ENCODE results near the gene MGAT4C. TPM values are rescaled to one million over a fixed set of nuclear protein-coding genes. Genes with fewer than 3 reads are reported as not detected.
"Not testable (repeated sequence)": the region's sequence is repeated elsewhere in the genome, so short reads cannot be mapped to it uniquely, and the experiment has no call there.

The MGAT4C gene
- total and polyA plus RNA-seq, 12 donors: under 0.01 to 8.3 (median 0.94) TPM

DNA sequence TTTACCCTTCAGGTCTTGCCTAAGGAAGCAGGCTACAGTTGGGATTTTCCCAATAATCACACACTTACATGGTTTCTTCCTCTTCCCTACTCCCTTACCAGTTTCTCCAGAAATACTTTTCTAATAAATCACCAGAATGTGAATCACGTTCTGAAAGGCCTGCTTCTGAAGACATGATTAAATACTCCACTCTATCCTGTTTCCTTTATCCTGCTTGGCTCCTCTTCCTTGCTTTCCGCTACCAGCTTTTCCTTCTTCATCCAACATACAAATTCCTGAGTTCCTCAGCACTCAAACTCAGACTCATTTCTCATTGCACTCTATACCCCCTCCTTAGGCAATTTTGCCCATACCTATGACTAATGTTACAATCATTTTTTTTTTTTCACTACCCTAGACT lies 118.3 kb downstream of the MGAT4C start:
- no peak for DNase-seq
- TF ChIP-seq, protein P1, sequence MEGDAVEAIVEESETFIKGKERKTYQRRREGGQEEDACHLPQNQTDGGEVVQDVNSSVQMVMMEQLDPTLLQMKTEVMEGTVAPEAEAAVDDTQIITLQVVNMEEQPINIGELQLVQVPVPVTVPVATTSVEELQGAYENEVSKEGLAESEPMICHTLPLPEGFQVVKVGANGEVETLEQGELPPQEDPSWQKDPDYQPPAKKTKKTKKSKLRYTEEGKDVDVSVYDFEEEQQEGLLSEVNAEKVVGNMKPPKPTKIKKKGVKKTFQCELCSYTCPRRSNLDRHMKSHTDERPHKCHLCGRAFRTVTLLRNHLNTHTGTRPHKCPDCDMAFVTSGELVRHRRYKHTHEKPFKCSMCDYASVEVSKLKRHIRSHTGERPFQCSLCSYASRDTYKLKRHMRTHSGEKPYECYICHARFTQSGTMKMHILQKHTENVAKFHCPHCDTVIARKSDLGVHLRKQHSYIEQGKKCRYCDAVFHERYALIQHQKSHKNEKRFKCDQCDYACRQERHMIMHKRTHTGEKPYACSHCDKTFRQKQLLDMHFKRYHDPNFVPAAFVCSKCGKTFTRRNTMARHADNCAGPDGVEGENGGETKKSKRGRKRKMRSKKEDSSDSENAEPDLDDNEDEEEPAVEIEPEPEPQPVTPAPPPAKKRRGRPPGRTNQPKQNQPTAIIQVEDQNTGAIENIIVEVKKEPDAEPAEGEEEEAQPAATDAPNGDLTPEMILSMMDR (IDR thresholded peaks at IDR 0.05): no peak
- no peak for TF ChIP-seq POLR2A (IDR thresholded peaks at IDR 0.05)
- Histone ChIP-seq H3K36me3 (replicated peaks in 1 of 2) (no peaks in the 10 kb centered on the region), H3K9me3 (replicated peaks in 1 of 3) (no peaks in the 10 kb centered on the region), H3K27ac (no peak overlapping the region), H3K4me3 (no peak overlapping the region), H3K4me1 (replicated peaks in 1 of 2) (no peaks in the 10 kb centered on the region), H3K27me3 (no peaks in the 10 kb centered on the region)
- intact Hi-C loops (cut with DNase I): no loop called here
- WGBS, 4 donors: 42 to 51% (median 48%) methylated on average over 2 of the region's 2 CpGs

DNA sequence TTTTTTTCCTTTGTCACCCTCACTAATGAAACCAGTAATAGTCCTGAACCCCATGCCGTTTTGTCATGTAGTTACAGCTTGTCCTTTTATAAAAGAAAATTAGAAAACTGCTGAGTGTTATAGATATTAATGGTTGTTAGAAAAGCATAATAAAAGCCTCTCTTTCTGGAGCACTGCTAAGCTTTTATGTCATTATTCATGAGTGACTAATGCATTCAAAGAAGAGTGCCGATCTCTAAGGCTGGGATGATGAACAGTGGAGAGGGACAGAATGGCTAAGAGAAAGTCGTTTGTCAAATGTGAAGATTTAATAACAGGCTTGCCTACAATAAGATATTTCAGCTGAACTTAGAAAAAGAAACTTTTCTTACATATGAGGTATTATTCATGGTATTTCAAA lies 121.6 kb downstream of the MGAT4C start:
- H3K27me3 ChIP-seq: no peaks in the 10 kb centered on the region
- no peak for DNase-seq
- intact Hi-C loops (cut with DNase I): no loop called here
- no peak overlapping the region for H3K27ac ChIP-seq
- H3K36me3 ChIP-seq (replicated peaks in 1 of 2): no peaks in the 10 kb centered on the region
- 37 to 47% (median 43%) methylated on average over 3 of the region's 3 CpGs for WGBS, 4 donors
- no peaks in the 10 kb centered on the region for H3K9me3 ChIP-seq (replicated peaks in 1 of 3)
- no peaks in the 10 kb centered on the region for H3K4me1 ChIP-seq (replicated peaks in 1 of 2)
- TF ChIP-seq POLR2A (IDR thresholded peaks at IDR 0.05): no peak
- TF ChIP-seq, protein P1 (IDR thresholded peaks at IDR 0.05): no peak
- no peak overlapping the region for H3K4me3 ChIP-seq

DNA sequence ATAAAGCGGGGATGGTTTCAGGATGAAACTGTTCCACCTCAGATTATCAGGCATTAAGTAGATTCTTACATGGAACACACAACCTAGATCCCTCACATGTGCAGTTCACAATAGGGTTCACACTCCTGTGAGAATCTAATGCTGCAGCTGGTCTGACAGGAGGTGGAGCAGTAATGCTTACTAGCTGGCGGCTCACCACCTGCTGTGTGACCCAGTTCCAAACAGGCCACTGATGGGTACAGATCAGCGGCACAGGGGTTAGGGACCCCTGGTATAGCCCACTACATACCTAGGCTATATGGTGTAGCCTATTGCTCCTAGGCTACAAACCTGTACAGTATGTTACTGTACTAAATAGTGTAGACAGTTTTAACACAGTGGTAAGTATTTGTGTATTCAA lies 129.3 kb downstream of the MGAT4C start:
- intact Hi-C loops (cut with DNase I); DNase-seq: not testable (repeated sequence)

DNA sequence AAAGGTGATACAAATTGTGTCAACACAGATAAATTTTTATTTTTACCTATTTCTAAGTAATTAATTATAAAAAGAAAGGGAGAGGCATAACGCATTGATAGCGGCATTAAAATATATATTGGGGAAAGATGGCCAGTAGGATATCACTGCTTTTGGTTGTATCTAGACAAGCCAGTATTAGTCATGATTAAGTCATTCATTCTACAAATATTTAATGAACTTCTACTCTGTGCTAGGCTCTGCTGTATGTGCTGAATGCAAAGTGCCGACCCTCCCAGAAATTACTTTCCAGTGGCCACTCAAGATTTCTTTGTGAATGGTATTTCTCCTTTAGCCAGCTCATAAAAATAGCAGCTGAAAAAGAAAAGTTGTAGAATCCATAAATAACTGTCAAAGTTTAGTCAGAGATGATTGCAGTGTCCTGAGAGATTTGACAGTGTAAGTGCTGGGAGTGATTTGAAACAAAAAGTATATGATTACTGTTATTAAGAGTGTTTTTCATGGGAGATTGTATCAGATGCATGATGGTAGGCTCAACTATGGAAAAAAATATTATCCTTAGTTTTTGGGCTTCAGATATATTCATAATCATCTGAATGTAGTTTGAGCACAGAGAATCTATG lies 133.2 kb downstream of the MGAT4C start:
- whole genome bisulfite sequencing, 4 donors: 52 to 81% (median 72%) methylated on average over 3 of the region's 3 CpGs
- Histone ChIP-seq H3K9me3 (replicated peaks in 1 of 3) (no peaks in the 10 kb centered on the region), H3K27ac (no peak overlapping the region), H3K36me3 (replicated peaks in 1 of 2) (no peaks in the 10 kb centered on the region), H3K4me3 (no peak overlapping the region), H3K27me3 (no peaks in the 10 kb centered on the region), H3K4me1 (replicated peaks in 1 of 2) (no peaks in the 10 kb centered on the region)
- DNase-seq: no peak
- intact Hi-C loops (cut with DNase I): no loop called here
- no peak for TF ChIP-seq POLR2A (IDR thresholded peaks at IDR 0.05)
- TF ChIP-seq, protein P1 (IDR thresholded peaks at IDR 0.05): no peak

More for the DNA sequence above, 129.3 kb downstream of the MGAT4C start:
- H3K27ac ChIP-seq; H3K36me3 ChIP-seq (replicated peaks in 1 of 2); H3K4me1 ChIP-seq (replicated peaks in 1 of 2); H3K4me3 ChIP-seq; H3K27me3 ChIP-seq; H3K9me3 ChIP-seq (replicated peaks in 1 of 3): not testable (repeated sequence)
- 87 to 100% (median 96%) methylated on average over 2 to 3 of the region's 3 CpGs for WGBS, 4 donors

DNA sequence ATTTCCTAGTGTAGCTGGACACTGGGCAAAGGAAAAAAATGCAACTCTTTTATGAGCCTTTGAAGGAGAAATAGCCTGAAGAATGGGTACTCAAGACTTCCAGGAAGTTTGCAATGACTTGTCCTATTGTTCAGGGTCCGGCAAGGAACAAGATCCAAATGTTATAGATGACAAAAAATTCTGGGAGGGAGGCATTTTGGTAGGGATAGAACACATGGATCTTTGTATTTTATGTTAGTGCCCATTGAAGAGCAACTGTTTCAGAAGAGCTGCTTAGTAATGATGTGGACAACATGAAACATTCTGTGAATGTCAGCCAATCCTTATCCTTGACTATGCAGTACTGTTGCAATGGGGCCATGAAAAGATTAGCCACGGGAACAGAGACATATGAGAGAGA lies 138.0 kb downstream of the MGAT4C start:
- no peak overlapping the region for H3K4me3 ChIP-seq
- no peak for TF ChIP-seq POLR2A (IDR thresholded peaks at IDR 0.05)
- TF ChIP-seq, protein P1 (IDR thresholded peaks at IDR 0.05): no peak
- no peaks in the 10 kb centered on the region for H3K4me1 ChIP-seq (replicated peaks in 1 of 2)
- no peak for DNase-seq
- H3K36me3 ChIP-seq (replicated peaks in 1 of 2): no peaks in the 10 kb centered on the region
- no peaks in the 10 kb centered on the region for H3K27me3 ChIP-seq
- no peaks in the 10 kb centered on the region for H3K9me3 ChIP-seq (replicated peaks in 1 of 3)
- WGBS, 4 donors: 59 to 64% (median 60%) methylated on average over 2 of the region's 2 CpGs
- no peak overlapping the region for H3K27ac ChIP-seq
- intact Hi-C loops (cut with DNase I): no loop called here

Measured in adrenal gland (tissue), 12 donors.